NCI-H1092 (cell line): ENCODE measurements around the gene PACSIN2.
"Not testable (repeated sequence)": the region's sequence is repeated elsewhere in the genome, so short reads cannot be mapped to it uniquely, and the experiment has no call there.

Source experiments
- DNase-seq: peaks from one replicate; lab custom pipeline; 2025; lab: John Stamatoyannopoulos, UW

Gene PACSIN2

DNA sequence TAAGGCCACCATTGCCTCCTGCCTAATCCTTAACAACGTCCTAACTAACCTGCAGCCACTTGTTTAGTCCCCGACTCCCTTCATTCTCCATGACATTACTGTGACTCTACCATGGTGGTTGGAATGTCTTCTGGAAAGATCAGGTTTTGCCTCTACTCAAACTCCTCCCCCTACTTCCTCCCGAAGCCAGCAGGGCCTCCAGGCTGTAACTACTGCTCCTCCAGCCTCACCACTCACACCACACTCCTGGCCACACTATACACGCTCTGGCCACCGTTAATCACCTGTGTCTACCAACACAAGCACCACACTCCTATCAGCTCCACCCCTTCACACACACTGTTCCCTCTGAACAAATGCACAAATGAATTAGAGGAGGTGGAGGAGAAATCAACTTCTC is 69.2 kb downstream of the PACSIN2 start:
- DNase-seq = no peak

- DNase-seq = no peak
Observed at GRCh38 chr22:42945027-42945426, 69.9 kb downstream of the PACSIN2 start.

DNA sequence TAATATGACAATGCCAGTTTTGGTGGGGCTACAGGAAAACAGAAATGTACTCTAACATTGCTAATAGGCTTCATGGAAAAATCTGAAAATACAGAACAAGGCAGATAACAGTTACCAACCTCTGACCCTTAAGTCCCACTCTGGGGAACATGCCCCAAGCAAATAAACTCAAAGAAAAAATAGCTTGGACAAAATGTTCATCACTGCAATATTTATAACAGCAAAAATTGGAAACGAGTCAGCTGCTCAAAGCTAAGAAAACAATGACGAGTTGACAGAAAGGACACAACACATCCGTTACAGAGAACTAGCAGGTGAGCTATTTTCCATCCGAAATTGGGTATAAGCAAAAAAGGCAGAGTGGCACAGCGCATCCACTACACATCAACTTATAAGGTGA is 70.5 kb downstream of the PACSIN2 start:
- DNase-seq = no peak

DNA sequence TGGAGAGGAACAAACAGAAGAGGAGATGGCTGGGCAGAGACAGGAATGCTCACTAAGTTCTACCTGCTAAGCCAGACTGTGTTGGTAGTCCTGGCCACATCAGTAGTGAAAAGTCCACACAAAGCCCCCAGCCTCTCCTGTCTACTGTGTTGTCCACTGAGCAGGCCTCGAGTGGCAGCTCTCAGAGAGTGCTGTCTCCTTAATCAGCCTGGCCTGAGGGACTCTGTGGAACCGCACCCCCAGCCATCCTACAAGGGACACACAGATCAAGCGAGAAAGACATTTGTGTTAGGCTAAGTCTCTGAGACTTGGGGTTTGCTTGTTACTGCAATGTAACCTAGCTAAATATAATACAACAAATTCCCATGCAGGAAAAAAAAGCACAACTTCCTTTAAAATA is 71.0 kb downstream of the PACSIN2 start:
- DNase-seq = no peak

DNA sequence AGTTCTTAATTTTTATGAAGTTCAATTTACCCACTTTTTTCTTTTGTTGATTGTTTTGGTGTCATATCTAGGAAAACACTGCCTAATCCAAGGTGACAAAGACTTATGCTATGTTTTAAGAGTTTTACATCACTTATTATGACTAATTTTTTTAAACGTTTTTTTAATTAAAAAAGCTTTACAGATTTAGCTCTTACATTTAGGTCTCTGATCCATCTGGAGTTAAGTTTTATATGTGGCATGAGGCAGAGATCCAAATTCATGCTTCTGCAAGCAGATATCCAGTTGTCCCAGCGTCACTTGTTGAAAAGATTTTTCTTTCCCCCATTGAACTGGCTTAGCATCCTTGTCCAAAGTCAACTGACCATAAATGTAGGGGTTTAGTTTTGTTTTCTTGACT is 72.6 kb downstream of the PACSIN2 start:
- no peak for DNase-seq

- DNase-seq = no peak
Observed at GRCh38 chr22:42939941-42940653, 74.9 kb downstream of the PACSIN2 start.

- DNase-seq = no peak
Observed at GRCh38 chr22:42939451-42939881, 75.5 kb downstream of the PACSIN2 start.

- no peak for DNase-seq
Observed at GRCh38 chr22:42938976-42939375, 76.0 kb downstream of the PACSIN2 start.

DNA sequence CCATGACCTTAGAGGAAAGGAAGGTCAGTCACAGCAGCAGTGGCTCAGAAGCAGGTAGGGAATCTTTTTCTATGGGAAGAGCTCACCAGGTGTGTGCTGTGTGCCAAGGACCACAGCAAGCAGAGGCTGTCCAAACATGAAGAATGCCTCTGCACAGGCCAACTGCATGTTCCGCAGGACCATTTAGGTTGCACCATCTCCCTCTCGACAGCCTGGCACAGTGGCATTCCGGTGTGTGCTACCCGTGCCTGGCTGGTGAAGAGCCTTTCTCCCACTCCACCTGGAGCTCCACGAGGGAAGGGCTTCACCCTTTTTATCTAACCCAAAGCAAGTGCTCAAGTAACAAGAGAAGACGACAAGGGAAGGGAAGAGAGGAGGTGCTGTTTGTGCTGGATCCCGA is 76.5 kb downstream of the PACSIN2 start:
- DNase-seq = no peak

- no peak for DNase-seq
Observed at GRCh38 chr22:42937164-42937843, 77.6 kb downstream of the PACSIN2 start.

- DNase-seq = not testable (repeated sequence)
Observed at GRCh38 chr22:42936680-42937079, 78.3 kb downstream of the PACSIN2 start.

DNA sequence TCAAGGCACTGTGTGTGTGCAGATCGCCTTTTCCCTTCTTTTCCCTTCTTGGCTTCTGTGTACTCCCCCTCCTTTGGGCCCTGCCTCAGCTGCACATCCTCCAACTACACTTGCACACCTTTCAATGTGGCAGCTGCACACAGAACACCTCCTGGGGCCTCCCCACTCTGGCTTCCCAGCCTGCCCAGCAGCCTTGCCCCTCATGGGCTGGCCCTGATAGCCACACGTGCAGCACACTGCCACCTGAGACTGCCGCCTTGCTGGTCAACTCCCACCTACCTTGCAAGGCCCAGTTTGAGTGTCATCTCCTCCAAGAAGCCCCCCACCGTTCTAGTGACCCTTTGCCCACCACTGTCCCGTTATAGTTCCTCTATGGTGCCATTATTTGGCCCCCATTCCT is 80.6 kb downstream of the PACSIN2 start:
- DNase-seq = no peak

GRCh38 chr22:42933485-42934091 is 81.4 kb downstream of the PACSIN2 start:
- DNase-seq = no peak

DNA sequence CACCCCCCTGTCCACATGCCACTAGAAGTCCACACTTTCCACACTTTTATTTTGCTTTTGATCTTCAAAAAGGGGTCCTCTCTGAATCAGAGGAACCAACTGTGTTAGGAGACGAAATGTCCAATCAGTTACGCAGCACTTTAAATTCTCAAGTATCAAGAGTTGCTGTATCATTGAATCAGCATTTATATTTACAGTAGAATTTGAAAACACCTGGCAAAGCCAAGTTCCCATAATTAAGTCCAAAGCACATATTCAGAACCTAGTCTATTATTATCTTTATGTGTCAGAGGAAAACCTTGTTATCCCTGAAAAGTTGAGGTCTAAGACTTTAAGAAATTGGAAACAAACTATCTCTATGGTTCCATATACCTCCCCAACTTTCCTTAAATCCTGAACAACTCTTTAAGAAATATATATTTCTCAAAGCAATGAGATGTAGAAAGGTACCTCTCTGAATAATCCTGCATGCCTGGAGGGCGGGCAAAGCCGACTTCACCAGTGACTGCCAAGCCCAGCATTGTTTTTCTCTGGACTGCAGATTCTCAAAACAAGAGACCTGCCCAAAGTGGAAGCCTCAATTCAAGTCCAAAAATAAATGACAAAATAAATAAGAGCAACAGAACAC is 82.0 kb downstream of the PACSIN2 start:
- no peak for DNase-seq

GRCh38 chr22:42932197-42932519 is 82.8 kb downstream of the PACSIN2 start:
- DNase-seq = no peak

- no peak for DNase-seq
Observed at GRCh38 chr22:42931421-42932196, 83.3 kb downstream of the PACSIN2 start.

DNA sequence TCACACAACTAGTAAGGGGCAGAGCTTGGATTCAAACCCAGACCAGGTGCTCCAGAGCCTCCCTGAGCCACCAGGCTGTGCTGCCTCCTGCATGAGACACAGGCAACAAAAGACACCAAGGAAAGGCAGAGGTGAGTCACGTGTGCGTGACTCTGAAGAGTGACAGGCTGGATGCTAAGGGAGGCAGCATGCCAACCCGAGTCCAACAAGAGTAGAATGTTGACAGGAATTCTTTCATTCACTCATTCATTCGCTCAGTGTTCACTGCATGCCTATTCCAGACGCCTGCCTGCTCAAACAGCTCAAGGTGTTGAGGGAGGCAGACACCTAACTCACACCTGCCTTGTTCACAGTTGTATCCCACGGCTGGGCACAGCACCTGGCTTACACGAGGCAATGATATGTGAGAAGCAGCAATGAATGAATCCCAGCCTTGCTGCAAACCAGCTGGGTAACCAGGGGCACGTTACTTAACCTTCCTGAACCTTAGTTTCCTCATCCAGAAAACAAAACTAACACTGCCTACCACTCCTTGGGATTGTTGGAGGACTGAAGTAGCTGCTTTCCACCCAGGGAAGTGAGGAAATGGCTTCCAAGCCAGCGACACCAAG is 84.0 kb downstream of the PACSIN2 start:
- no peak for DNase-seq

- DNase-seq = no peak
Observed at GRCh38 chr22:42929838-42930155, 85.2 kb downstream of the PACSIN2 start.

- no peak for DNase-seq
Observed at GRCh38 chr22:42928969-42929837, 85.7 kb downstream of the PACSIN2 start.

DNA sequence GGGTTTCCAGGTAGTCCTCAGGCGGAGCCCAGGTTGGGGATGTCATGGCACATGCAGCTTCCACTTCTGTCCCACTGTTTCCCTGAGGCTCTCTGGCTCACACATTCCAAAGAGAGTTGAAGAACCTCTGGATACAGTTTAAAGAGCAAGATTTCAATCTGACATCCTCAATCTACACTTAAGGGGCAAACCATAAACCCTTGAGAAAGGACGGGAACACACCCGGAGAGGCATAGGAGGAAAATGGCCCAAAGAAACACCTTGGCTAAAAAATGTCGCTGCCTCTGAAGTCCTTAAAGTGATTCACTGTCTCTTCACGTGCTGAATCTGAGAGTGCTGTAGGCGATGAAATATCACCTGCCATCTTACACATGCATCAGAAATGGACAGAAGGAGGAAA is 87.0 kb downstream of the PACSIN2 start:
- no peak for DNase-seq

GRCh38 chr22:42926768-42927167 is 88.2 kb downstream of the PACSIN2 start:
- no peak for DNase-seq
